Lower leg skin (tissue), 4 donors: Measurements from ENCODE around the gene NUP155. TPM values are rescaled to one million over a fixed set of nuclear protein-coding genes. Genes with fewer than 3 reads are reported as not detected.
A peak's percentile ranks its signal among the peaks of the same experiment; 100 is the strongest.
"Not testable (repeated sequence)": the region's sequence is repeated elsewhere in the genome, so short reads cannot be mapped to it uniquely, and the experiment has no call there.

Source experiments
- DNase-seq, 2 donors: peaks; one replicate each; pipeline ENCODE4 v3.0.0-alpha.2; 2019; ENCODE audit warnings: low spot score in 2 of 2
- H3K4me3 ChIP-seq: fragments of 200-600 bp; sonication (generic); 2 replicates; pipeline ENCODE4 v1.5.1; 2017; ENCODE audit warnings: mild to moderate bottlenecking, low read depth; ENCODE audit not compliant: poor library complexity, severe bottlenecking
- CTCF ChIP-seq, 3 donors: fragments of 450-650 bp; IDR thresholded peaks; one replicate each; pipeline ENCODE4 v1.5.1; 2016; ENCODE audit warnings: antibody characterized with exemption in 3 of 3, mild to moderate bottlenecking in 3 of 3, moderate library complexity in 2 of 3
- POLR2A ChIP-seq, 2 donors: fragments of 450-650 bp; IDR thresholded peaks; one replicate each; pipeline ENCODE4 v1.6.1; 2016 to 2017; ENCODE audit warnings: antibody characterized with exemption in 2 of 2, mild to moderate bottlenecking in 1 of 2, moderate library complexity in 1 of 2
- WGBS, 2 donors: methylation state at CpG; one replicate each; pipeline ENCODE4 v1.1.5; 2018; 5-methylcytosine and 5-hydroxymethylcytosine counted together
- intact Hi-C: fragments of 100-400 bp; cut with DNase I; formaldehyde crosslinking; loops from one replicate; pipeline ENCODE4 v1.15.0; 2023; ENCODE audit warnings: low total_unique reads
- total RNA-seq, 4 donors: library from RNA; depleted of rRNA; stranded (reverse); fragments of >200 nt; gene quantifications; one replicate each; pipeline ENCODE4 v1.1.0, GENCODE V29; 2016

Gene NUP155
- 10 to 100 TPM; 13.0 to 17.8 (median 15.6) TPM for total RNA-seq

- intact Hi-C loops, result no loop called here
- WGBS, 2 donors, result 1 to 3% methylated on average over 49 of the region's 49 CpGs
- H3K4me3 ChIP-seq, result peak within 1 kb of the TSS; percentile 61
- no peak for TF ChIP-seq POLR2A (IDR thresholded peaks at IDR 0.05)
- DNase-seq, result peak; percentile 91 to 97
Observed at GRCh38 chr5:37370864-37371726, at the start of gene NUP155. Gene NUP155, minus strand, starts transcription at chr5:37371106. Its CDS starts 129 bp downstream, at chr5:37370977.

GRCh38 chr5:37417347-37417746 lies 46.4 kb upstream of the NUP155 start:
- 89 to 94% methylated on average over 9 of the region's 9 CpGs for WGBS, 2 donors

GRCh38 chr5:37415456-37415855 lies 44.5 kb upstream of the NUP155 start:
- H3K4me3 ChIP-seq, intact Hi-C loops, DNase-seq: not testable (repeated sequence)
- no CpG with 5 or more reads among the region's 33 CpGs for WGBS, 2 donors

More at GRCh38 chr5:37417347-37417746, 46.4 kb upstream of the NUP155 start:
- DNase-seq, result no peak
- H3K4me3 ChIP-seq, result no peak overlapping the region
- intact Hi-C loops, result no loop called here
- TF ChIP-seq CTCF (IDR thresholded peaks at IDR 0.05) (no peak), POLR2A (IDR thresholded peaks at IDR 0.05) (no peak)

- TF ChIP-seq CTCF (IDR thresholded peaks at IDR 0.05) (no peak), POLR2A (IDR thresholded peaks at IDR 0.05) (no peak)
- WGBS, 2 donors, result 89 to 92% methylated on average over 3 of the region's 3 CpGs
- DNase-seq, result no peak
- intact Hi-C loops, result loop anchor here (5.0 kb wide), 1 partner anchor 780 kb away; no protein-coding TSS in a partner anchor
- no peak overlapping the region for H3K4me3 ChIP-seq
Observed at GRCh38 chr5:37412515-37412914, 41.6 kb upstream of the NUP155 start.

- no peak for TF ChIP-seq POLR2A (IDR thresholded peaks at IDR 0.05)
- no peak for TF ChIP-seq CTCF (IDR thresholded peaks at IDR 0.05)
- no peak for DNase-seq
- 85 to 89% methylated on average over 4 of the region's 4 CpGs for WGBS, 2 donors
- intact Hi-C loops, result no loop called here
- H3K4me3 ChIP-seq, result no peak overlapping the region
Observed at GRCh38 chr5:37400501-37400900, 29.6 kb upstream of the NUP155 start.

- TF ChIP-seq POLR2A (IDR thresholded peaks at IDR 0.05) (no peak), CTCF (IDR thresholded peaks at IDR 0.05) (no peak)
- intact Hi-C loops, result no loop called here
- DNase-seq, result no peak
- H3K4me3 ChIP-seq, result no peak overlapping the region
- 85 to 86% methylated on average over 5 of the region's 5 CpGs for whole genome bisulfite sequencing, 2 donors
Observed at GRCh38 chr5:37396352-37396751, 25.4 kb upstream of the NUP155 start.
